ENCODE results near the gene ATXN7. TPM values are rescaled to one million over a fixed set of nuclear protein-coding genes. Genes with fewer than 3 reads are reported as not detected.

ATXN7 gene
- total RNA-seq, 1 experiment from 2014 or later: 5.2 TPM

DNA sequence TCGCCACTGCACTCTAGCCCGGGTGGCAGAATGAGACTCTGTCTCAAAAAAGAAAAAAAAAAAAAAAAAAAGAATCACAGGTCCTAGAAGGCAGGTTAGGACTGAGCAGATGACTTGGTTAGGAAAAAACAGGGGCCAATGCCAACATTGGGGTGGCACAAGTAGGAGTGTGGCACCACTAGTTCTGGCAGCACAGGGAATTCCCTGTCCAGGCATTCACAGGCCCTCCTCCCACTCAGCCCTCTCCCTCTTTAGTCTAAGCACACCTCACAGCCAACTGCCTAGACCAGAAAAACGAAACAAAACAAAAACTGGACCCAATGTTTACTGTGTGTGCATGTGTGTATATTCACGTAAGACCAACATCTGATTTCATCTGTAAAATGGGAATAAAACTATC, 10.6 kb upstream of the ATXN7 start:
- Histone ChIP-seq H3K36me3 (replicated peaks; ENCODE audit: control insufficient read depth, insufficient read depth, low read length) (no peaks in the 10 kb centered on the region), H3K27me3 (ENCODE audit: control insufficient read depth, insufficient read depth, low read length) (no peaks in the 10 kb centered on the region), H3K4me3 (ENCODE audit: insufficient read depth, low read depth, low read length) (no peak overlapping the region)
- DNase-seq: no peak

DNA sequence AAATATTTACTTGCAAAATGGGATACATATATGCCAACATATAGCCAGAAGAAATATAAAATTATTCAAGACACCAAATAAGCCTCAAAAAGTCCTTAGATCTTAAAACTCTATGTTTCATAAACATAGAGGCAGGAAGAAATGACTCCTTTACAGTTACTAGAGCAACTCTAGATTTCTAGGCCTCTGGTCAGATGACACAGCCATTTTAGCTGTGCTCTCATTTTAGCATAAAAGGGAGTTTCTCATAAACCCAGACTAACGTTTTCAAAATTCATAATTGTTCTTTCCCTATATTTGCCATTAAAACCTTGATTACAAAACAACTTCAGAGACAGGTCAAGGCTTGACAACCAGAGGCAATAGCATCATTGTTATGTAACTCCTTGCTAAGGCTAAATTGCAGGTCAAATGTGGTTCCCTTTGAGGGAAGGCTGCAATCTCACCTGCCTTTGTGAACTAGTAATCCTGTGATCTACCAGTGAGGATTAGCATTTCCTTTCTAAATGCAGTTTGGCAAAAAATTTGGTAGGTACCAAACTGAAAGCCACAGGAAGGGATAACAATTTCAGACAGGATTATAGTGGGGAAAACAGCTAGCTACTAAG, 8.2 kb upstream of the ATXN7 start:
- Histone ChIP-seq H3K4me3 (ENCODE audit: insufficient read depth, low read depth, low read length) (no peak overlapping the region), H3K36me3 (replicated peaks; ENCODE audit: control insufficient read depth, insufficient read depth, low read length) (no peaks in the 10 kb centered on the region), H3K27me3 (ENCODE audit: control insufficient read depth, insufficient read depth, low read length) (no peaks in the 10 kb centered on the region)
- peak; percentile 62 for DNase-seq

DNA sequence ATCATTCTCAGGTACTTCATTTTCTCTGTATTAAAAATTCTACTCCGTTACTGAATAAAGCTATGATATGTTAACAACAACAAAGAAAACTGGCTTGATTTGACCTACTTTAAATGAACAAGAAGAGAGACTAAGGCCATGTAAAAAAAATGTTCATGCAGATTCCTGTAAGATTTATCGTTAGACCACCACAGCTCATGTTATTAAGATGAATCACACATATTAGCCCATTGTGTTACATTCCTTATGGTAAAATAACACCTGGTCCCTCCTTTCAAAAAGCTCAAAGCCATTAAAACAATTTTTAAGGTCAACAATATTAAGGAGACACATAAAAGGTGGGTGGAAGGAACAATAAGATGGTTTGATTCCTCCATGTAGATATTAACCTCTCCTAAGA, 6.4 kb upstream of the ATXN7 start:
- Histone ChIP-seq H3K36me3 (replicated peaks; ENCODE audit: control insufficient read depth, insufficient read depth, low read length) (no peaks in the 10 kb centered on the region), H3K27me3 (ENCODE audit: control insufficient read depth, insufficient read depth, low read length) (no peaks in the 10 kb centered on the region)
- DNase-seq: no peak

DNA sequence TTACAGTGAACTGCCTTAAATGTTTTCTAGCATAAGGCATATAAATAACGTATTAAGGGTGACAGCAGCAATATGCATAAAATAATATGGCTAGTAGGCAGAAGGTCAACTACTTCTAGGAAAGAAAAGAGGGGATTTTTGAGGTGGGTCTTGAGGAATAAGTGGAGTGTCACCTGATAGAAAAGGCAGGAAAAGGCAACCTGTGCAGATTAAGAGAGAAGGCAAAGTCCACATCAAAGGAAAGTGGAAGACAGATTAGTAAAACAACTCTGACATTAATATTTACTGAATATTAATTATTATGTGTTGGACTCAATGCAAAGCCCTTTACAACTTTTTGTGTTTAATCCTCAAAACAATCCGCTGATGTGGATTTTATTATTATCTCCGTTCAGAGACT, 2.9 kb upstream of the ATXN7 start:
- Histone ChIP-seq H3K36me3 (replicated peaks; ENCODE audit: control insufficient read depth, insufficient read depth, low read length) (no peaks in the 10 kb centered on the region), H3K27me3 (ENCODE audit: control insufficient read depth, insufficient read depth, low read length) (no peaks in the 10 kb centered on the region), H3K4me3 (ENCODE audit: insufficient read depth, low read depth, low read length) (no peak overlapping the region)
- no peak for DNase-seq

More for the DNA sequence above, 6.4 kb upstream of the ATXN7 start:
- H3K4me3 ChIP-seq (ENCODE audit: insufficient read depth, low read depth, low read length): no peak overlapping the region

DNA sequence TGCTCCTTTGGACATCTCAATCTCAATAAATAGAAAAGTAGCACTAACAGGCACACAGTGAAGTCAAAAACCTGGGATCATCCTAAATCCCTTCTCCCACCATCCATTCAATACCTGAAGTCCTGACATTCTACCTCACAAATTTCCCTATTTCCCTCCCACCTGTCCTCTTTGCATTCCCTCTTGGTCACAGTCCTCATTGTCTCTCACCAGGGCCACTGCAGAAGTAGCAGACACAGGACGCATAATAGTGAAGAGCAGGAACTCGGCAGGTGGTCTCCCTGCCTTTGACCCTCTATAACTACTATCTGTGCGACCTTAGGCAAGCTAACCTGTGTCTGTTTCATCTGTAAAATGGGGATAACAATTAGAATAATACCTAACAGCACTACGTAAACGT, 2.4 kb upstream of the ATXN7 start:
- Histone ChIP-seq H3K4me3 (ENCODE audit: insufficient read depth, low read depth, low read length) (no peak overlapping the region), H3K27me3 (ENCODE audit: control insufficient read depth, insufficient read depth, low read length) (no peaks in the 10 kb centered on the region), H3K36me3 (replicated peaks; ENCODE audit: control insufficient read depth, insufficient read depth, low read length) (no peaks in the 10 kb centered on the region)
- DNase-seq: peak; percentile 58

DNA sequence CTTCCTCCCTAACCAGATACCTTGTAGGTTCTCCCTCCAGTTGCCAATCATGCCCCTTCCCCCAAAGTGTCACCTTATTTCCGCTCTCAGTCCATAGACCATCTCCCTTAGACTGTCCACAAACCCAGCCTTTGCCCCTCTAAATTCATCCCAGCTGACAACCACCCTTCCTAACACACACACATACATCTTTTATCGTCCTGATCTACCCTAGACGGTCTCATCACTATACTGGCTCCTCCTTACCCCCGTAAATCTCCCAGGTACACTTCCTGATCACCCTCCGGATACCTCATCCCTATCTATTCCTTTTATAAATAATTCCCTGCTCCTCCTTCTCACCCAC, 890 bp upstream of the ATXN7 start:
- Histone ChIP-seq H3K27me3 (ENCODE audit: control insufficient read depth, insufficient read depth, low read length) (no peaks in the 10 kb centered on the region), H3K4me3 (ENCODE audit: insufficient read depth, low read depth, low read length) (peak overlapping the region; percentile 93), H3K36me3 (replicated peaks; ENCODE audit: control insufficient read depth, insufficient read depth, low read length) (no peaks in the 10 kb centered on the region)
- no peak for DNase-seq

DNA sequence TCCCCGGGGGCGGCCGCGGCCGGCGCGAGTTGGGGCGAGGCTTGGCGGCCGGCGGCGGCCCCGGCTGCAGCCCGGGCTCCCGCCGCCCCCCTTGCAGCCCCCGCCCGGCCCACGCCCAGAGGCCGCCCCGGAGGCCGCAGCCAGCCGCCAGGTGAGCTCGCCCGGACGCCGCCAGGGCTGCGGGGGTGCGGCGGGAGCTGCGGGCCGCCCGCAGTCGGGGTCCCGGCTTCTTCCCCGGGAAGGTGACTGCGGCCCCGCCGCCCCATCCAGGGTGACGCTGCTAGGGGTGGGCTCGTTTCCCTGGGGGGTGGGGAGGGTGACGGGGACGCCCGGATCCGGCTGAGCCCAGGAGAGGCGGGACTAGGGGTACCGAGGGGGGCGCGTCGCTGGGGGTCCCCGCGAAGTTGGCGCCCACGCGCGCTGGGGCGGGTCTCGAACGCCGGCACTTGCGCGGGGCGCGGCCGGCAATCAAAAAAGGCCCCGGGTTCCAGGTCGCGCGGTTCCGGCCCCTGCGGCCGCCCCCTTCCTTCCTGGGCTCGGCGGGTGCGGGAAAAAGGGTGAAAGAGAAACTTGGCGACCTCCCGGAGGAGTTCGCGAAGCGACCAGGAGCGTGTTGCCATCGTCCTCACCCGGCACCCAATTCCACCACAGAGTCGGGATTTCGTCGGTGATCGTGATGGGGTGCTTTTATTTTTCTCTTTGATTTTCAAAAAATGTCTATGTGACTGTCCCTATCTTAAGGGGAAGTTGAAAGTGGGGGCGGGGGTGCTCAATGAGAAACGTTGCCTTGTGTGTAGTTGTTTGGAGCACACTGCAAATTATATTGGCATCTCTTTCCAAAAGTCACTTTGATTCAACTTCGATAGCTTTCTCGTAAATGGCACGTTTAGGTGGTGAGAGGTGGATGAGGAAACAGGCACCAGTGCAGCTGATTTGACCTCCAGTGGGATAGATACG, 619 bp downstream of the ATXN7 start:
- H3K4me3 ChIP-seq (ENCODE audit: insufficient read depth, low read depth, low read length): peak overlapping the region; percentile 81

DNA sequence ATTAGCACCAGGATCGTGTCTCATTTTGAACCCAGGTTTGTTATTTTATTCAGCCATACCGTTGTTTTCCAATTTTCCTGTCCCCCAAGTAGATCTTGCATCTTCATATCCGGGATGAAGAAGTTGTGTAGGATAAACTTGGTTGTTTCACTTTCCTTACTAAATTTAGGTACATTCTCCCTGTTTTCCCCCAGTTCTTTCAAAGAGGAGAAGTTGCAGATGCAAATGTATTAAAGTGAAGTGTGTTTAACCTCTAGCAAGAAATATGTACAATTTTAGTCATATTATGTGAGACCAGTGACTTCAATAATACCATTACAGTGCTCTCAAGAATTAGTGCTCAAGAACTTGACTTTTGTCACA, 1.3 kb downstream of the ATXN7 start:
- H3K27me3 ChIP-seq (ENCODE audit: control insufficient read depth, insufficient read depth, low read length): no peaks in the 10 kb centered on the region
- peak overlapping the region; percentile 81 for H3K4me3 ChIP-seq (ENCODE audit: insufficient read depth, low read depth, low read length)
- no peak for DNase-seq
- no peaks in the 10 kb centered on the region for H3K36me3 ChIP-seq (replicated peaks; ENCODE audit: control insufficient read depth, insufficient read depth, low read length)

More for the DNA sequence above, 619 bp downstream of the ATXN7 start:
- Histone ChIP-seq H3K36me3 (replicated peaks; ENCODE audit: control insufficient read depth, insufficient read depth, low read length) (no peaks in the 10 kb centered on the region), H3K27me3 (ENCODE audit: control insufficient read depth, insufficient read depth, low read length) (no peaks in the 10 kb centered on the region)
- DNase-seq: peak; percentile 85

DNA sequence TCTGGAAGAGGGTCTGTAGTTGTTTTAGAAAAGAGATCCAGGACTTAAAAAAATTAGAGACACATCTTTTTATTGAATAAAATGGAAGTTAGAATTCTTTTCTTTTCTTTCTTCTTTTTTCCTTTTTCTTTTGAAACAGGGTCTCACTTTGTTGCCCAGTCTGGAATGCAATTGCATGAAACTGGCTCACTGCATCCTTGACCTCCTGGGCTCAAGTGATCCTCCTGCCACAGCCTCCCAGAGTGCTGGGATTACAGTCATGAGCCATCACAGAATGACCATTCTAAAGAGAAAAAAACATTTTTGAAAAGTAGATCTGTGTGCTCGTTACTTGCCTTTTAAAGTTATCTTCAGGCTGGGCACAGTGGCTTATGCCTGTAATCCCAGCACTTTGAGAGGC, 3.6 kb downstream of the ATXN7 start:
- Histone ChIP-seq H3K36me3 (replicated peaks; ENCODE audit: control insufficient read depth, insufficient read depth, low read length) (no peaks in the 10 kb centered on the region), H3K27me3 (ENCODE audit: control insufficient read depth, insufficient read depth, low read length) (no peaks in the 10 kb centered on the region), H3K4me3 (ENCODE audit: insufficient read depth, low read depth, low read length) (no peak overlapping the region)
- no peak for DNase-seq

DNA sequence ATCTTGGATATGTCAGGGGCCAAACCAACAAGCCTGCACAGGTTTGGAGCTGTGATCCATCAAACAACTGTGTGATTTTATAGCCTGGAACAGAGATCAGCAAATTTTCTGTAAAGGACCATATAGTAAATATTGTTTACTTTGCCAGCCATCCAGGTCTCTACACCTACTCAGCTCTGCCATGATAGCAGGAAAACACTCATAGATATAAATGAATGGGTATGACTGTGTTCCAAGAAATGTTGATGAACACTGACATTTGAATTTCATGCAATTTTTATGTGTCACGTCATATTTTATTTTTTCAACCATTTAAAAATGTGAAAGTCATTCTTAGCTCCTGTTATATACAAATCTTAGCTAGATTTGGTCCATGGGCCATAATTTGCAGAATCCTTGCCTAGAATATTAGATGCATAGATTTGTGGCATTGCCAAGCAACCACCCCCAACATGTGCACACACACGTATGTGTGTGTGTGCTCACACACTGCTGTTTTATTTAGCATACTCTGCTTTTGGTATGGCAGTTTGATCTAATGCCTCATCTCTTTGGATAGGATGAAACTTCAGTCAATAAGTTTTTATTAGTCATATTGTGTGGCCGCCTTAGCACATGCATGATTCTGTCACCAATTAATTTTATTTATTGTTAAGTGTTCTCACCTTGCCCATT, 6.4 kb downstream of the ATXN7 start:
- no peaks in the 10 kb centered on the region for H3K27me3 ChIP-seq (ENCODE audit: control insufficient read depth, insufficient read depth, low read length)
- no peak overlapping the region for H3K4me3 ChIP-seq (ENCODE audit: insufficient read depth, low read depth, low read length)
- H3K36me3 ChIP-seq (replicated peaks; ENCODE audit: control insufficient read depth, insufficient read depth, low read length): no peaks in the 10 kb centered on the region
- no peak for DNase-seq

DNA sequence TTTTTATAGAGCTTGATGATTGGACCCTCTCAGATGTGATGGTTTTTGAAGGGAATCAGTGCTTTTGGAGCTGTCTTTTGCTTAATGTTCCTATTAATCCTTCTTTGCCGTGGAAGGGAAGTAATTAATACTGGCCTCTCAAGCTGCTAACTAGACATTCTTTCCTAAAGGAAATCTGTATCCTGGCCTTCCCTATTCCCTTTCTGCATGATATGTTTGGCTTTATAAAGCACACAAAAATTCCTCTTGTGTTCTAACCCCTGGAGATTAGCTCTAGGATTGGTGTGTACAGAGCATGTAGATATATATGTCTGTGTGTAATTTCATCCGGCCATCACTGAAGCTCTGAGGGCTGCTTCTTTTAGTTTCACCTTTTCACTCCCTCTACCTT, 6.9 kb downstream of the ATXN7 start:
- DNase-seq: no peak
- Histone ChIP-seq H3K27me3 (ENCODE audit: control insufficient read depth, insufficient read depth, low read length) (no peaks in the 10 kb centered on the region), H3K36me3 (replicated peaks; ENCODE audit: control insufficient read depth, insufficient read depth, low read length) (no peaks in the 10 kb centered on the region), H3K4me3 (ENCODE audit: insufficient read depth, low read depth, low read length) (no peak overlapping the region)

DNA sequence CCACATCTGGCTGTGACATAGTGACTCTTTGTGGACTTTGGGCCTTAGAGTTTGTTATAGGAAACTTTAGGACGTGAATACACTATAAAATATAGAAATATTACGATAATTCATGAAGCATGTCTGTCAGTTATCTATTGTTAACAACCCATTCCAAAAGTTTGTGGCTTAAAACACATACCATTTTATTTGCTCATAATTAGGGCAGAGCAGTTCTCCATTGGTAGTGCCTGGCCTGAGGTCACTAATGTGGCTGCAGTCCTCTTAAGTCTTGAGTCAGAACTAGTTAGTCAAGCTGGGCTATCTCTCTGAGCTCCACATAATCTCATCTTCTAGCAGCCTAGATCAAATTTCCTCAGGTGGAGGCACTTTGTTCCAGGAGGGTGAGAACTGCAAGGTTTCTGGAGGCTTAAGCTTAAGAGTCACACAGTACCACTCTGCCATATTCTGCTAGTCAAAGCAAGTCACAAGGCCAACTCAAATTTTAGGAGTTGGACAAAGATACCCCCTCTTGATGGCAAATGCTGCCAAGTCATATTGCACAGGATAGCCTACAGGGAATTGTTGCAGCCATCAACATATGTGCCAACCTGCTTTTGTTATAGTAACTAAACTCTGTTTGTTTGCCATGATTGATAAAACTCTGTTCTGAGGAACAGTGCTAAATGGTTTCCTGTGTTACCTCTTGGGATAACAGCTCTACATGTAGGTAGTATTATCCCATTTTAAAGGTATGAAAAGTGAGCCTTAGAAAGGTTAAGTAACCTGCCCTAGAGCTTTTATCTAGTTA, 8.7 kb downstream of the ATXN7 start:
- H3K27me3 ChIP-seq (ENCODE audit: control insufficient read depth, insufficient read depth, low read length): no peaks in the 10 kb centered on the region
- H3K4me3 ChIP-seq (ENCODE audit: insufficient read depth, low read depth, low read length): no peak overlapping the region
- no peak for DNase-seq
- H3K36me3 ChIP-seq (replicated peaks; ENCODE audit: control insufficient read depth, insufficient read depth, low read length): no peaks in the 10 kb centered on the region

DNA sequence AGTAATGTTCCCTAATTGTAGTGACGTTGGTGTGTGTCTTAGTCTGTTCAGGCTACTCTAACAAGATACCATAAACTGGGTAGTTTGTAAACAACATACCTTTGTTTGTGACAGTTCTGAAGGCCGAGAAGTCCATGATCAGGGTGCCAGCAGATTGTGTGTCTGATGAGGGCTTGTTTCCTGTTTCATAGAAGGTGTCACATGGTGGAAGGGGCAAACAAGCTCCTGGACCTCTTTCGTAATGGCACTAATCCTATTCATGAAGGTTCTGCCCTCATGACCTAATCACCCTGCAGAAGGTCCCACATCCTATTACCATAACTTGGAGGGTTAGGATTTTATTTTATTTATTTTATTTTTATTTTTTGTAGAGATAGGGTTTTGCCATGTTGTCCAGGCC, 11.1 kb downstream of the ATXN7 start:
- DNase-seq: no peak
- Histone ChIP-seq H3K36me3 (replicated peaks; ENCODE audit: control insufficient read depth, insufficient read depth, low read length) (no peaks in the 10 kb centered on the region), H3K4me3 (ENCODE audit: insufficient read depth, low read depth, low read length) (no peak overlapping the region), H3K27me3 (ENCODE audit: control insufficient read depth, insufficient read depth, low read length) (no peaks in the 10 kb centered on the region)

DNA sequence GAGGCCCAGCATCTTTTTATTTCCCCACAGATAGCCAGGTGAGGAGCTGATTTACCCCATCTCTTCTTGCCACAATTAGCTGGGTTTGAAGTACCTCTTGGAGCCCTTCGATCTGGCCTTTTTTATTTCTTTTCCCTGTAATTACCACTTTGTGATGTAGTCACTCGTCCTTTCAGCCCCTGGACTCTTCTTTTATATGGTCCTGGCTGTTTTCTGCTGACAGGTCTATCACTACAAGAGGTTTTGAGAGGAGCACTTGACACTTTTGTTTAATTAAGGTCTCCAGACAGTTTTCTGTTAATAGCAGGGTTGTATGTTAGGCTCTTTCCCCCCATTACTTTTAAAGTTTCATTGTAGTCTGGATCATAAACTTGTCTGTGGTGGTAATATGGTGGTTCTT, 11.8 kb downstream of the ATXN7 start:
- DNase-seq: no peak
- Histone ChIP-seq H3K27me3 (ENCODE audit: control insufficient read depth, insufficient read depth, low read length) (no peaks in the 10 kb centered on the region), H3K4me3 (ENCODE audit: insufficient read depth, low read depth, low read length) (no peak overlapping the region), H3K36me3 (replicated peaks; ENCODE audit: control insufficient read depth, insufficient read depth, low read length) (no peaks in the 10 kb centered on the region)

Data from H7 (cell line).